MM.1S (cell line): Measurements from ENCODE around the gene OGT.
A peak's percentile ranks its signal among the peaks of the same experiment; 100 is the strongest.

ENCODE experiments used
- DNase-seq: peaks from one replicate; pipeline ENCODE4 v3.0.0-alpha.2; 2015
- H2AFZ ChIP-seq: fragments of 300-600 bp; sonication (generic); 2 replicates; pipeline ENCODE4 v1.6.0; 2016; ENCODE audit warnings: antibody characterized with exemption, low read length
- H3F3A ChIP-seq: fragments of 300-600 bp; sonication (generic); 2 replicates; pipeline ENCODE4 v1.6.1; 2016; ENCODE audit warnings: mild to moderate bottlenecking, antibody characterized with exemption, low read length, moderate library complexity, mixed read lengths; ENCODE audit not compliant: insufficient read depth
- H3K27ac ChIP-seq: fragments of 300-600 bp; sonication (generic); 2 replicates; pipeline ENCODE4 v1.5.1; 2016; ENCODE audit warnings: mild to moderate bottlenecking, low read length
- H3K27me3 ChIP-seq: fragments of 300-600 bp; sonication (generic); replicated peaks from 2 replicates; pipeline ENCODE4 v1.6.0; 2016; ENCODE audit warnings: low read length; ENCODE audit not compliant: insufficient read depth
- H3K36me3 ChIP-seq: fragments of 300-600 bp; sonication (generic); replicated peaks from 2 replicates; pipeline ENCODE4 v1.6.1; 2016; ENCODE audit warnings: mild to moderate bottlenecking, low read length, mixed read lengths; ENCODE audit not compliant: insufficient read depth
- H3K4me1 ChIP-seq: fragments of 300-600 bp; sonication (generic); 2 replicates; pipeline ENCODE4 v1.6.1; 2016; ENCODE audit warnings: low read length, mixed read lengths
- H3K4me2 ChIP-seq: fragments of 300-600 bp; sonication (generic); 2 replicates; pipeline ENCODE4 v1.6.0; 2016; ENCODE audit warnings: low read depth, low read length
- H3K4me3 ChIP-seq: fragments of 300-600 bp; sonication (generic); 2 replicates; pipeline ENCODE4 v1.5.1; 2016; ENCODE audit warnings: low read length, mixed read lengths
- H3K79me2 ChIP-seq: fragments of 300-600 bp; sonication (generic); 2 replicates; pipeline ENCODE4 v1.6.1; 2016; ENCODE audit warnings: mixed run types, low read length, mixed read lengths
- H3K9ac ChIP-seq: fragments of 300-600 bp; sonication (generic); 2 replicates; pipeline ENCODE4 v1.6.1; 2016; ENCODE audit warnings: low read length, mixed read lengths
- H3K9me2 ChIP-seq: fragments of 300-600 bp; sonication (generic); replicated peaks from 2 replicates; pipeline ENCODE4 v1.6.1; 2016; ENCODE audit warnings: mild to moderate bottlenecking, low read length, mixed read lengths; ENCODE audit not compliant: insufficient read depth
- H3K9me3 ChIP-seq: fragments of 300-600 bp; sonication (generic); replicated peaks from 2 replicates; pipeline ENCODE4 v1.6.1; 2016; ENCODE audit warnings: mild to moderate bottlenecking, low read length, mixed read lengths; ENCODE audit not compliant: insufficient read depth
- H4K20me1 ChIP-seq: fragments of 300-600 bp; sonication (generic); 2 replicates; pipeline ENCODE4 v1.6.1; 2016; ENCODE audit warnings: mild to moderate bottlenecking, low read length, moderate library complexity, mixed read lengths; ENCODE audit not compliant: insufficient read depth
- CTCF ChIP-seq: fragments of 300-600 bp; sonication (generic); IDR thresholded peaks from 2 replicates; pipeline ENCODE4 v1.5.1; 2016; ENCODE audit warnings: antibody characterized with exemption, low read length, mixed read lengths
- EZH2 ChIP-seq: fragments of 300-600 bp; sonication (generic); optimal IDR thresholded peaks from 2 replicates; pipeline ENCODE3; 2017; ENCODE audit warnings: low read depth, mild to moderate bottlenecking, antibody characterized with exemption, low read length, mixed read lengths
- EZH2phosphoT487 ChIP-seq: fragments of 300-600 bp; sonication (generic); IDR thresholded peaks from 2 replicates; pipeline ENCODE4 v1.6.1; 2018; ENCODE audit warnings: antibody characterized with exemption, low read length

The OGT gene

GRCh38 chrX:71622576-71623450 lies 89.9 kb downstream of the OGT start:
- Histone ChIP-seq H3K36me3 (no peaks in the 10 kb centered on the region), H3K27me3 (no peaks in the 10 kb centered on the region), H3K4me3 (no peak overlapping the region), H3F3A (peaks cover 34% of the 10 kb centered on the region), H2AFZ (peak overlapping the region; percentile 30), H4K20me1 (no peaks in the 10 kb centered on the region), H3K4me2 (peak overlapping the region; percentile 58), H3K27ac (peak overlapping the region; percentile 97), H3K9me2 (no peaks in the 10 kb centered on the region), H3K9me3 (no peaks in the 10 kb centered on the region), H3K4me1 (peaks cover 70% of the 10 kb centered on the region), H3K9ac (peak overlapping the region; percentile 72), H3K79me2 (peaks cover 3% of the 10 kb centered on the region; the same call in 1 of the 2 replicates)
- DNase-seq = peak; percentile 95
- TF ChIP-seq EZH2 (no peak), EZH2phosphoT487 (no peak), CTCF (no peak)

- DNase-seq = no peak
- Histone ChIP-seq H3K27me3 (no peaks in the 10 kb centered on the region), H3K9me2 (no peaks in the 10 kb centered on the region), H3K36me3 (no peaks in the 10 kb centered on the region), H2AFZ (no peak overlapping the region), H3K4me1 (peaks cover 73% of the 10 kb centered on the region), H4K20me1 (no peaks in the 10 kb centered on the region), H3F3A (peaks cover 40% of the 10 kb centered on the region), H3K9ac (no peak overlapping the region), H3K4me2 (no peak overlapping the region), H3K4me3 (no peak overlapping the region), H3K9me3 (no peaks in the 10 kb centered on the region), H3K27ac (peak overlapping the region; percentile 97; the same call in 1 of the 2 replicates), H3K79me2 (no peaks in the 10 kb centered on the region)
- no peak for TF ChIP-seq CTCF
- TF ChIP-seq EZH2 = no peak
- no peak for TF ChIP-seq EZH2phosphoT487
Measured at GRCh38 chrX:71623714-71624113, 90.8 kb downstream of the OGT start.

- Histone ChIP-seq H3K9me3 (no peaks in the 10 kb centered on the region), H3K4me1 (peaks cover 71% of the 10 kb centered on the region), H3K9ac (no peak overlapping the region), H3K36me3 (no peaks in the 10 kb centered on the region), H3K79me2 (no peaks in the 10 kb centered on the region), H4K20me1 (no peaks in the 10 kb centered on the region), H3K9me2 (no peaks in the 10 kb centered on the region), H3K4me2 (no peak overlapping the region), H2AFZ (no peak overlapping the region), H3K4me3 (no peak overlapping the region), H3K27ac (no peak overlapping the region), H3K27me3 (no peaks in the 10 kb centered on the region), H3F3A (peaks cover 44% of the 10 kb centered on the region)
- no peak for DNase-seq
- TF ChIP-seq EZH2 (no peak), CTCF (no peak), EZH2phosphoT487 (no peak)
Measured at GRCh38 chrX:71625471-71625870, 92.6 kb downstream of the OGT start.
